ENCODE results near the gene IL36B.

The IL36B gene

DNA sequence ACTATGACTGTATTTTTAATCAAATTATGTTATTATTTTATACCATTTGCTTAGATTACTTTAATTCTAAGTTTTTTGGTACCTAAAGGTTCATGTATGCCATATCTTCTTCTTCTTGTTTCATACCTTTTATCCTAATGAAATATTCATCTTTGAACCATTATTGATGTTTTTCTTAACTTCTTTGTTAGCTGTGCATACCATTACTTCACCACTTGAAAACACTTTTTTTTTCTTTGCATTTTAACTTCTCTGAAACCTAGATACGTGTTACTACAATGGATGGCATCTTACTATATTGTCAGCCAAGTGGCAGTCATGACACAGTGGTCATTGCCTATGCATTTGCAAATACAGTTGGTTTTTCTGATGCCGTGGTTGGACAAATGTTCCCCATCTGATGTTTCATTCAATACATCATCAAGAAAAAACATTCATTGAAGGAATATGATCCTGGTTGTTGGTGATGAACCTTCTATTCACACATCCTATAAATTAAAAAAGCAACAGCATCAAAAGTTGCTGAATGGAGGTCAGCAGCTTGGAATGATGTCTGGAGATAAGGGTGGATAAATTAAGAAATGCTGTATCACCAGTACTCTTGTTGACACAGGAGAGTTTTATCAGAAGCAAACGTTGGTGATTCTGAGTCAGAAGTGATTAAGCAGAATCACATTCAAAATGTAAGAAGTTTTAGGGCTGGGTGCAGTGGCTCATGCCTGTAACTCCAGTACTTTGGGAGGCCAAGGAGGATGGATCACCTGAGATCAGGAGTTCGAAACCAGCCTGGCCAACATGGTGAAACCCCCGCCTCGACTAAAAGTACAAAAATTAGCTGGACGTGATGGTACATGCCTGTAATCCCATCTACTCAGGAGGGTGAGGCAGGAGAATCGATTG, 40.0 kb downstream of the IL36B start:
- in situ Hi-C loops (cut with MboI; ENCODE audit: low sequenced_read_pairs) = no loop called here

DNA sequence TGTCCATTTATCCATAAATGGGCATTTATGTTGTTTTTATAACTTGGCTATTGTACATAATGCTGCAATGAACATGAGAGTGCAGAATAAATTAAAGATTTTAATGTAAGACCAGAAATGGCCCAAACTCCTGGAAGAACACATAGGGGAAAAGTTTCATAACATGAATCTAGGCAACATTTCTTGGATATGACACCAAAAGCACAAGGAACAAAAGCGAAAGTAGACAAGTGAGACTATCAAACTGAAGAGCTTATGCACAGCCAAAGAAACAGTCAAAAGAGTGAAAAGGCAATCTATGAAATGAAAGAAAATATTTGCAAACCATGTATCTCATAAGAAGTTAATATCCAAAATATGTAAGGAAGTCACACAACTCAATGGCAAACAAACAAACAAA, 41.6 kb downstream of the IL36B start:
- in situ Hi-C loops (cut with MboI; ENCODE audit: low sequenced_read_pairs) = no loop called here

DNA sequence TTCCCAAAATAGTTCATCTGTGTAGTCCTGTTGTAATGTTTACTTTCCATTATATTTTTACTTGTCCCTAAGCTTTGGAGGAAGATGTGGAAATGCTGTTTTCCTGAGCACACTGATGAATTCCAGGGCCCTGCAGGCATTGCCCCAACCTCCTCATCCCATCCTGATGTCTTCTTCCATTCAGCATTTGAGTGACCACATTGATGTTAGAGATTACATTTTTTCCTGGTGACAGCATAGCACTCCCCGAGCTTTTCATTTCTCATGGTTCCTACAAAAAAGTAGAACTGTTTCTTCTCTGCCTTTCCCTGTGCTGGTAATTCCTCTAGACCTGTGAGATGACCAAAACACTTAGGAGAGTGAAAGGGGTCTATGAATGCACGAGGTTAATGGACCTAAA, 42.6 kb downstream of the IL36B start:
- in situ Hi-C loops (cut with MboI; ENCODE audit: low sequenced_read_pairs) = no loop called here

DNA sequence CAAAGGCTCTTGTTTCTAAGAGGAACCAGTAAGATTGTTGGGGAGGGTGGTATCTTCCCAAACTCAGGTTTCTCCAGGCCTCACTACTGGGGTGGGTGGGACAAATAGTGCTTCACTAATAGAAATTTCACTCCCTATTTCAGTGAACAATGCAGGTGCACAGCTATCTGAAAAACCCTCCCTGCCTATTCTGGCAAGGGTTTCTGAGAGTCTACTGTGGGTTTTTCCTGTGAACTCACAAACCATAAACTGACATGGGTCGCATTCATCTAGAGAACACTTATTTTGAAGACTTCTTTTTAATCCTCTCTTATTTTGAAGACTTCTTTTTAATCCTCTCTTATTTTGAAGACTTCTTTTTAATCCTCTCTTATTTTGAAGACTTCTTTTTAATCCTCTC, 43.0 kb downstream of the IL36B start:
- in situ Hi-C loops (cut with MboI; ENCODE audit: low sequenced_read_pairs) = no loop called here

DNA sequence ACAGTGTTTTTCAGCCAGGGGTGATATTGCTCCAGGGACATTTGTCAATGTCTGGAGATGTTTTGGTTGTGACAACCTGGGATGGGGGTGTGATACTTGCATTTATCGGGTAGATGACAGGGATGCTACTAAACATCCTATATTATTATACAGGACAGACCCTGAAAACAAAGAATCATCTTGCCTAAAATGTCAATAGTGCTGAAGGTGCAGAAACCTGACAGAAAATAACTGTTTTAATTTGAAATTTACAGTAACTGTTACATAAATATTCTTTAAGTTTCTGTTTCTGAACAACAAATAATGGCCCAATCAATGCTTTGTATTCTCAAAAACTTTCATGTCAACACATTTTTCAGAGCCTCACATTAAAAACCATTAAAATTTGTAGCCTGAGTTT, 45.4 kb downstream of the IL36B start:
- in situ Hi-C loops (cut with MboI; ENCODE audit: low sequenced_read_pairs) = no loop called here

DNA sequence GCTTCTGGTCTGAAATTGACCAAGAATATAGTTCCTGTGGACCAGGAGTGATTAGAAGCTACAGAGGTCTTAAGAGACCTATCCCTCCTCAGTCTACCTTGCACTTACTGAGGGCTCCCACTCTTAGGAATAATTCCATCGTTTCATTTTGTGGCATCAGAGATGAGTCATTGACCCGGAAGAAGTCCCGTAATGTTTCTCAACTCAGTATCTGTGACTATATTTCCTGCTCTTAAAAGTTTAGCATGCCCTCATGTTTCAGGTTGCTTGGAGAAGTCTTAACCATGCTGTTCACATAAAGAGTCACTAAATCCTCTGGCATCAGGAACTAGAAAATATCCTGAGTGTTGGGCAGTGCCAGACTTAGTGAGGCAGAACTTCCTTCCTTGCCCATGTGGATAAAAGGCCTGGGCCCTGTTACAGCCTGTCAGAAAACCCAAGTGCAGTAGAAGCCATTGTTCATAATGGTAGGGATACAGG, 47.6 kb downstream of the IL36B start, which contains the start of gene IL36A:
IL36A (plus strand) TSS at position 430 of the 480 bp plus-strand sequence. CDS start 413 bp downstream, outside the sequence.
- in situ Hi-C loops (cut with MboI; ENCODE audit: low sequenced_read_pairs) = no loop called here

DNA sequence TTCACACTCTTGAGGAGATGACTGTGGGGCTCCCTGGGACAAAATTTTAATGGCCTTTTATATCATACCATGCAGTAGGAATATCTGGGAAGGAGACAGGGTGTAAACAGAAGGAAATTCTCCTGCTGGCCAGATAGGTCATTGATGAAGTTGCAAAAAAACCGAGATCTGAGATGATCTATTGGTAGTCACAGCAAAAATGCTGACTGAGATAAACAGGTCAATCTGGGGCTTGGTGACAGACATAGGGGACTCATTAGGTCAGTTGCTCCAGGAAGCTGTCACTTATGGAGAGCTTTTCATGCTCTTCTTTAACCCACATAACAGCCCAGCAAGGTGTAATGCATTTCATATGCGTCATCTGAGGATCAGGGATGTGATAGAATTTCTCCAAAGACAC, 50.0 kb downstream of the IL36B start:
- in situ Hi-C loops (cut with MboI; ENCODE audit: low sequenced_read_pairs) = no loop called here

DNA sequence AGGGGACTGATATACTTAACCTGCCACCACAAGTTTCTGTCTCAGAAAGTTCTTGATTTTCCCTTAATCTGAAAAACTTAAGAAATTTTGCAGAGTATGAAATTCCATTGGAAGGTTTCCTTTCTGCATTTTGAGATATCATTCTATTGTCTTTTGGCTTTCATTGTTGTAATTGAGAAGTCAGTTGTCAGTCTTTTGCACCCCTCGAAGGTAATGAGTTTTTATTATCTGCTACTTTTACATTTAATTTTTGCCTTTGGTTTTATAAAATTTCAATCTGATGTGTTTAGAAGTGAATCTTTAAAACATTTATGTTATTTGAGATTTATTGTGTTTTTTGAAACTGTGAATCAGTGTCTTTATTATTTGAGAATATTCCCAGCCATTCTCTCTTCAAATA, 52.2 kb downstream of the IL36B start:
- in situ Hi-C loops (cut with MboI; ENCODE audit: low sequenced_read_pairs) = no loop called here

DNA sequence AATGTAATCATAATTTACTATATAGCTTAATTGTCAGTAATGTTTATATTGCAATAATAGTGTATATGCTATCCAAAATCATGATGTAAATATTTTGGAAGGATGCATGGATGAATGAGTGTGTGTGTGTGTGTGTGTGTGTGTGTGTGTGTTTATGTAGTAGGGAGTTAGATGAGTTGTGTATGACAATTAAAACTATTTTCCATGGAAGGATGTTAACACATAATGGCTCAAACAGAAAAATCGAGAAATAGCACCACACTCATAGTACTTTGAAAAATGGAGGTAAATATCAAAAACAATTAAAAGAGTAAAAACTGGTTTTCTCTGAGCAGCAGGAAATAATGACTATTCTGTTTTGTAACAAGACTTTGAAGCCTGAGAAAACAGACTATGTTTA, 55.5 kb downstream of the IL36B start:
- in situ Hi-C loops (cut with MboI; ENCODE audit: low sequenced_read_pairs) = no loop called here

DNA sequence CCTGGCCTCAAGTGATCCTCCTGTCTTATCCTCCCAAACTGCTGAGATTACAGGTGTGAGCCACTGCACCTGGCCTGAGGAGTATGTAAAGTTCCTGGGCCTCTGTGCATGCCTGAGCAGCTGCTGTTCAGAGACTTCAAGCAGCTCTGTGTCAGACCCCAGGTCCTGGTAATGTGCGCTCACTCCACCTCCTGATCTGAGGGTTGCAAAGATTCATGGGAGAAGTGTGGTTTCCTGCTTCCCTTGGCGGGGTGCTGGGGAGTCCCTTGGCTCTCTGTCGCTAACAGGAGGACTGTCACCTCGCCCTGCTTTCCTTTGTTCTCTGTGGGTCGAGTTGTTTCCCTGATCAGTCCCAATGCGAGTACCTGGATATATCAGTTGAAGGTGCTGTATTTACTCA, 56.0 kb downstream of the IL36B start:
- in situ Hi-C loops (cut with MboI; ENCODE audit: low sequenced_read_pairs) = no loop called here

DNA sequence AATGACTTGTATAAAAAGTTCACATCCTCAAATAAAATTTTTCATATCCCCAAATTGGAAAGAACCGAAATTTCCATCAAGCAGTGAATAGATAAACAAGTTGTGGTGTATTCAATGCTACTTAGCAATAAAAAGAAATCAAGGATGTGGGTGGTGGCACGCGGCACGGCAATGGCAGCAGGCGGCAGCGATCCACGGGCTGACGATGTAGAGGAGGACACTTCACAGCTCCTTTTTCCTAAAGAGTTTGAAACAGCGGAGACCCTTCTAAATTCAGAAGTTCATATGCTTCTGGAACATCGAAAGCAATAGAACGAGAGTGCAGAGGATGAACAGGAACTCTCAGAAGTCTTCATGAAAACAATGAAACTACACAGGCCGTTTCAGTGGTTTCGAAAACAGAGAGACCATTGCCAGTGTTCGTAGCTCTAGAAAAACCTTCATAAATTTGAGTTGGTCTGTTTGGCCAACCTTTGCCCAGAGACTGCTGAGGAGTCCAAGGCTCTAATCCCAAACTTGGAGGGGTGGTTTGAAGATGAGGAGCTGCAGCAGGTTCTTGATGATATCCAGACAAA, 57.2 kb downstream of the IL36B start:
- in situ Hi-C loops (cut with MboI; ENCODE audit: low sequenced_read_pairs) = no loop called here

DNA sequence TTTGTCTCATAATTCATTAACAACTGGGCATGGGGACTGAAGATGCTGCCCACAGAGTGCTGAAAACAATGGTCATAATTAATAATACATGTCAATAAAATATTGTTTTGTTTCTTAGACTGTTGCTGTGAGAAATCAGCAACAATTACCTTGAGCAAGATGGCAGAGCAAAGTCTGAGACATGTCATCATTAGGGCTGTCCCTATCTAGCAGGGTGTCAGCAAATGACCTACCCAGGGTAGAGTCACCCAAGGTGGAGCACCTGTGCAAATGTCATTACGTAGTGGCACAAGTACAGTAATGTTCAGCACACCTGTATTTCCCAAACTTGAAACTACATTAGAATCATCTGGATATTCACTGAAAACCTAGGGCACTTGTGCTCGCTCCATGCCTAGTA, 58.0 kb downstream of the IL36B start:
- in situ Hi-C loops (cut with MboI; ENCODE audit: low sequenced_read_pairs) = no loop called here

DNA sequence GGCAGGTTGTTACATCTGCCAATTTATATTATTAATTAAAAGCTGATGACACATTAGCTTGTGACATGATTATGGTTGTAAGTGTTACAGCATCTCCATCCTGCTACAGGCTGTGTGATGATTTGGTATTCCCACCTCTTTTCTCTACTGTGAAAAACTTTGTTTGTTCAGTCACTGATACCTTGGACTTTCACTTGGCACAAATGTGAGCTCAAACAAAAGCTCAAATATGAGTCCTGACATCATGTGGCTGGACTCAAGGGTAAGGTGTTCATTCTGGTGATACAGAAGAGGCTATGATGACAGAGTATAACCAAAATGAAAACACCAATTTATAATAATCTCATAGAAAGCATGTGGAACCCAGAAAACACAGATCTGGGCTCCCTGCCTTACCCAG, 58.8 kb downstream of the IL36B start:
- in situ Hi-C loops (cut with MboI; ENCODE audit: low sequenced_read_pairs) = no loop called here

DNA sequence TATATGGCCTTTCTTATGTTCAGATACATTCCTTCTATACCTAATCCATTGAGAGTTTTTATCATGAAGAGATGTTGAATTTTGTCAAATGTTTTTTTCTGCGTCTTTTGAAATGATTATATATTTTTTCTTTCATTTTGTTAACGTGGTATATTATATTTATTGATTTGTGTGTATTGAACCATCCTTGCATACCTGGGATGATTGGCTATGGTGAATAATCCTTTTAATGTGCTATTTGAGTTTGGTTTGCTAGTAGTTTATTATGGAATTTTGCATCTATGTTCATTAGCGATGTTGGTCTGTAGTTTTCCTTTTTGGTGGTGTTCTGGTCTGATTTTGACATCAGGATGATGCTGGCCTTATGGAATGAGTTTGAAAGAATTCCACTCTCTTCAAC, 63.1 kb downstream of the IL36B start:
- in situ Hi-C loops (cut with MboI; ENCODE audit: low sequenced_read_pairs) = no loop called here

DNA sequence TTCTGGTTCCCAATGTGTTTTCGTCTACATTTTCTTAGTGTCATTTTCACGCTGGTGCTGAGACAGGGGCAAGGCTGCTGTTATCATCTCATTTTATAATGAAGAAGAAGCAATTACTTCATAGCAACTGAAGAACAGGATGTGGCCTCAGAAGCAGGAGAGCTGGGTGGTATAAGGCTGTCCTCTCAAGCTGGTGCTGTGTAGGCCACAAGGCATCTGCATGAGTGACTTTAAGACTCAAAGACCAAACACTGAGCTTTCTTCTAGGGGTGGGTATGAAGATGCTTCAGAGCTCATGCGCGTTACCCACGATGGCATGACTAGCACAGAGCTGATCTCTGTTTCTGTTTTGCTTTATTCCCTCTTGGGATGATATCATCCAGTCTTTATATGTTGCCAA, 67.6 kb downstream of the IL36B start:
- in situ Hi-C loops (cut with MboI; ENCODE audit: low sequenced_read_pairs) = no loop called here

DNA sequence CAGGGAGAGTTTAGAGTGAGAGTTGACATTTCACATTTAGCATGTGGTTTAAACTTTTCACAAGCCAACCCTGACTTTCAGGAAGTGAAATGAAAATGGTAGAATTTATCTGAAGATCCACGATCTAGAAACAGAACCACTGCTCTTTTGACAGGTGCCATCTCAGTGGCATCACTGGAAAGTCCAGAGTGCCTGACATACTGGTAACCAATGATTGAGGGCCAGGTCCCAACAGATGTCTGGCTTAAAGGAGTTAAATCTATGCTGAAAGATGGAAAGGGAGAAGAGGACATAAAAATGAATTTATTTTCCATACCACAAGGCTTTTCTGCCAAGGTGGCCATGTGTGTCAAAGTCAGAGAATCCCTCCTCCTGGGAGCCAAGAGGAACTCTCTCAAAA, 72.1 kb downstream of the IL36B start:
- in situ Hi-C loops (cut with MboI; ENCODE audit: low sequenced_read_pairs) = no loop called here

DNA sequence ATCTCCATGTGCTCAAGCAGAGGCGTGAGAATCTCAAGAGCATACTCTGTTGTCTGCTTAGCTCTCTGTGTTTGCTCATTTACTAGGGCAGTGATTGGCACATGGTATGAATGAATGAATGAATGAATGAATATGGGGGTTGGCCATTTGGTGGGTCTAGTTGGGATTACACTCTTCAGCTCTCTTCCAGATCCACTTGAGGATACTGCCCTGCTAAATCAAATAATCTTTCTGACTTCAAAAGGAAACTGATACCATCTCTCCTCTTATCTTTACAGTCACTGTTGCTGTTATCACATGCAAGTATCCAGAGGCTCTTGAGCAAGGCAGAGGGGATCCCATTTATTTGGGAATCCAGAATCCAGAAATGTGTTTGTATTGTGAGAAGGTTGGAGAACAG, 72.9 kb downstream of the IL36B start:
- in situ Hi-C loops (cut with MboI; ENCODE audit: low sequenced_read_pairs) = no loop called here

DNA sequence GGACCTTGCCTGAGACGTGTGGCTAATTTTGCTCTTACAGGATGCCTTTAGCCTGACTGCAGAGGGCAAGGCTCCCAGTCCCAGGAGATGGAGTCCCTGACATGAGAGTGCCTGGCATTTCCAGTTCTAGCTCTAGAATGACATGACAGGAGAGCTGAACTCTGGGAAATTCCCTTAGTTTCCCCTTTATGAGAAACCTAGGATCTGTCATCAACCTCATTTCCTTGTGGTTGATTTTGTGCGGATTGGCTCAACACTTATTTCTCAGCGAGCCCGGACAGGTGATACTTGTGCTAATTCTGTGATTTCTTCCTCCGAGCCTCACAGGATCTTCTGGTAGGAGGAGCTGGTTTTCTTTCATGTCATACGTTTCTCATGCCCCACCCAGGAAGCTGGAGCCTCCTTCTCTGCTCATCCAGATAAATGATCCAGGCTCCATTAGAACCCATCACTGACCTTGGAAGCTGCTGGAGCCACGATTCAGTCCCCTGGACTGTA, 75.1 kb downstream of the IL36B start, which contains the start of gene IL36G:
IL36G (plus strand) TSS at position 448 of the 498 bp plus-strand sequence. CDS start 633 bp downstream, outside the sequence.
- in situ Hi-C loops (cut with MboI; ENCODE audit: low sequenced_read_pairs) = no loop called here
